Measurements from ENCODE around the gene MED12.

The MED12 gene

GRCh38 chrX:71107762-71108360 is 10.5 kb upstream of the MED12 start:
- DNase-seq, result peak; percentile 71

- DNase-seq, result no peak
Observed at GRCh38 chrX:71109051-71109450, 9.3 kb upstream of the MED12 start.

GRCh38 chrX:71111141-71111843 is 7.1 kb upstream of the MED12 start, which contains the start of gene IL2RG:
Gene IL2RG (minus strand): TSS chrX:71111577. CDS start chrX:71111539, 38 bp downstream.
- peak; percentile 90 for DNase-seq

- peak; percentile 66 for DNase-seq
Observed at GRCh38 chrX:71111921-71112431, 6.4 kb upstream of the MED12 start.

- no peak for DNase-seq
Observed at GRCh38 chrX:71117358-71117757, 1.0 kb upstream of the MED12 start.

GRCh38 chrX:71118985-71119535 is 664 bp downstream of the MED12 start:
- DNase-seq, result no peak

GRCh38 chrX:71128166-71128833 is 9.9 kb downstream of the MED12 start:
- no peak for DNase-seq

GRCh38 chrX:71128915-71129765 is 10.7 kb downstream of the MED12 start:
- peak; percentile 90 for DNase-seq

GRCh38 chrX:71131510-71131909 is 13.1 kb downstream of the MED12 start:
- no peak for DNase-seq

- no peak for DNase-seq
Observed at GRCh38 chrX:71140440-71140839, 22.0 kb downstream of the MED12 start.

GRCh38 chrX:71143508-71143907 is 25.1 kb downstream of the MED12 start:
- no peak for DNase-seq

- no peak for DNase-seq
Observed at GRCh38 chrX:71144651-71145050, 26.3 kb downstream of the MED12 start, which contains the start of gene NLGN3. Gene NLGN3 (plus strand): TSS chrX:71144841. CDS start chrX:71147750, 2,909 bp downstream.

- no peak for DNase-seq
Observed at GRCh38 chrX:71147496-71148277, 29.3 kb downstream of the MED12 start.

GRCh38 chrX:71148278-71148663 is 29.9 kb downstream of the MED12 start:
- DNase-seq, result no peak

GRCh38 chrX:71151366-71151765 is 33.0 kb downstream of the MED12 start:
- DNase-seq, result no peak

GRCh38 chrX:71154196-71154595 is 35.8 kb downstream of the MED12 start:
- no peak for DNase-seq

GRCh38 chrX:71154641-71155040 is 36.2 kb downstream of the MED12 start:
- no peak for DNase-seq

GRCh38 chrX:71158603-71159002 is 40.2 kb downstream of the MED12 start:
- no peak for DNase-seq

GRCh38 chrX:71159335-71159734 is 40.9 kb downstream of the MED12 start:
- DNase-seq, result no peak

GRCh38 chrX:71160475-71160874 is 42.1 kb downstream of the MED12 start:
- DNase-seq, result no peak

- no peak for DNase-seq
Observed at GRCh38 chrX:71162981-71163380, 44.6 kb downstream of the MED12 start.

GRCh38 chrX:71164071-71164470 is 45.7 kb downstream of the MED12 start:
- no peak for DNase-seq
